A549 (cell line): ENCODE measurements around the gene CBFA2T3. TPM values are rescaled to one million over a fixed set of nuclear protein-coding genes. Genes with fewer than 3 reads are reported as not detected.

ENCODE experiments used
- ATAC-seq, 2 experiments: fragments of 200-7000 bp in 1 of 2; fragments of >200 bp in 1 of 2; cut with Nextera tagmentation in 1 of 2; cut with Tn5 transposase in 1 of 2; 3 replicates each; pipeline versions ENCODE4 v1.8.0 to v1.9.1; 2018 to 2020; ENCODE audit warnings: mild to moderate bottlenecking in 1 of 2, moderate library complexity in 1 of 2
- CTCF ChIA-PET: fragments of 300-600 bp; sonication (Branson Sonifier 250); formaldehyde crosslinking; extraction: SDS; loops from one replicate; lab custom pipeline; 2021; ENCODE audit warnings: antibody characterized with exemption, inconsistent platforms; lab: Yijun Ruan, JAX
- POLR2A ChIA-PET: fragments of 350-600 bp; formaldehyde crosslinking; extraction: SDS; loops from one replicate; lab custom pipeline; 2021; ENCODE audit warnings: antibody characterized with exemption, inconsistent platforms; lab: Yijun Ruan, JAX
- DNase-seq, 2 experiments: peaks; one replicate each; pipeline versions ENCODE4 v3.0.0 to v3.0.0-alpha.2; 2011 to 2016; ENCODE audit warnings: low read depth in 1 of 2, low spot score in 1 of 2
- FAIRE-seq: peaks from 2 replicates; lab custom pipeline; 2011; peaks lifted over from hg19 to GRCh38; lab: Jason Lieb, UNC
- H3K27ac ChIP-seq, 2 experiments: fragments of >200 bp; sonication (Bioruptor Twin); formaldehyde crosslinking; 3 replicates each; pipeline ENCODE4 v1.5.1; 2016 to 2017
- H3K4me1 ChIP-seq: fragments of >200 bp; sonication (Bioruptor Twin); formaldehyde crosslinking; 3 replicates; pipeline ENCODE4 v1.6.1; 2016
- H3K4me2 ChIP-seq: fragments of >200 bp; sonication (Bioruptor Twin); formaldehyde crosslinking; 3 replicates; pipeline ENCODE4 v1.6.1; 2016
- H3K4me3 ChIP-seq: fragments of >200 bp; sonication (Bioruptor Twin); formaldehyde crosslinking; 3 replicates; pipeline ENCODE4 v1.5.1; 2016
- H3K9me3 ChIP-seq: fragments of >200 bp; sonication (Bioruptor Twin); formaldehyde crosslinking; 3 replicates; pipeline ENCODE4 v1.6.1; 2016
- CBX2 ChIP-seq: fragments of 200-600 bp; sonication (generic); IDR thresholded peaks from 2 replicates; pipeline ENCODE4 v1.6.1; 2016; ENCODE audit warnings: low read depth, mild to moderate bottlenecking, borderline replicate concordance
- CBX8 ChIP-seq: fragments of 200-600 bp; sonication (generic); IDR thresholded peaks from 2 replicates; pipeline ENCODE4 v1.6.1; 2016
- CHD2 ChIP-seq: fragments of 150-350 bp; IDR thresholded peaks from 2 replicates; pipeline ENCODE4 v1.6.1; 2014; ENCODE audit warnings: low read length; ENCODE audit not compliant: partially characterized antibody
- CHD4 ChIP-seq: fragments of 200-600 bp; sonication (generic); IDR thresholded peaks from 2 replicates; pipeline ENCODE4 v1.6.1; 2016; ENCODE audit warnings: antibody characterized with exemption, mild to moderate bottlenecking, borderline replicate concordance
- EHF ChIP-seq: fragments of 250-450 bp; sonication (Bioruptor Pico); IDR thresholded peaks from 2 replicates; pipeline ENCODE4 v1.5.0; 2020; ENCODE audit warnings: mild to moderate bottlenecking
- FOSL2 ChIP-seq, 2 experiments: fragments of 450-650 bp in 1 of 2; fragments of >200 bp in 1 of 2; sonication (Bioruptor Twin) in 1 of 2; formaldehyde crosslinking; IDR thresholded peaks; 2 replicates each; pipeline versions ENCODE4 v1.5.0 to v1.6.1; 2016 to 2020; ENCODE audit warnings: mild to moderate bottlenecking in 1 of 2, moderate library complexity in 1 of 2
- HEYL ChIP-seq: fragments of 250-450 bp; sonication (Bioruptor Pico); IDR thresholded peaks from 2 replicates; pipeline ENCODE4 v1.8.0; 2021; ENCODE audit warnings: mild to moderate bottlenecking, moderate library complexity
- HOXB13 ChIP-seq: fragments of 250-450 bp; sonication (Bioruptor Pico); IDR thresholded peaks from 2 replicates; pipeline ENCODE4 v1.5.0; 2020; ENCODE audit warnings: low read depth, mild to moderate bottlenecking, moderate library complexity
- HOXB5 ChIP-seq: fragments of 250-450 bp; sonication (Bioruptor Pico); IDR thresholded peaks from 2 replicates; pipeline ENCODE4 v1.5.0; 2020; ENCODE audit warnings: mild to moderate bottlenecking, moderate library complexity
- JUN ChIP-seq, 2 experiments: fragments of >200 bp; sonication (Bioruptor Twin); formaldehyde crosslinking; IDR thresholded peaks; 2 replicates in 1 of 2; 3 replicates in 1 of 2; pipeline ENCODE4 v1.6.1; 2016 to 2017
- JUNB ChIP-seq: fragments of >200 bp; sonication (Bioruptor Twin); formaldehyde crosslinking; IDR thresholded peaks from 2 replicates; pipeline ENCODE4 v1.6.1; 2016
- MAFK ChIP-seq: fragments of 450-650 bp; IDR thresholded peaks from 2 replicates; pipeline ENCODE4 v1.6.1; 2014; ENCODE audit not compliant: partially characterized antibody
- NFE2L2 ChIP-seq: fragments of 150-350 bp; conservative IDR thresholded peaks from 2 replicates; pipeline ENCODE4 v1.6.1; 2014; ENCODE audit warnings: low read length
- NPAS2 ChIP-seq: fragments of 250-450 bp; sonication (Bioruptor Pico); IDR thresholded peaks from 2 replicates; pipeline ENCODE4 v1.8.0; 2022; ENCODE audit warnings: mild to moderate bottlenecking, moderate library complexity, borderline replicate concordance
- RAD21 ChIP-seq, 2 experiments: fragments of >200 bp in 1 of 2; sonication (Bioruptor Twin) in 1 of 2; formaldehyde crosslinking in 1 of 2; IDR thresholded peaks in 1 of 2; conservative IDR thresholded peaks in 1 of 2; 2 replicates in 1 of 2; 3 replicates in 1 of 2; pipeline ENCODE4 v1.6.1; 2012 to 2018; ENCODE audit warnings: inconsistent platforms in 1 of 2
- RCOR1 ChIP-seq: fragments of 150-350 bp; IDR thresholded peaks from 2 replicates; pipeline ENCODE4 v1.6.1; 2014; ENCODE audit warnings: antibody characterized with exemption, low read length, low read depth
- RNF2 ChIP-seq: fragments of 200-600 bp; sonication (generic); IDR thresholded peaks from 2 replicates; pipeline ENCODE4 v1.6.1; 2016; ENCODE audit warnings: low read depth, mild to moderate bottlenecking, antibody characterized with exemption, moderate library complexity, borderline replicate concordance
- SMC3 ChIP-seq: fragments of >200 bp; sonication (Bioruptor Twin); formaldehyde crosslinking; IDR thresholded peaks from 3 replicates; pipeline ENCODE4 v1.6.1; 2018; ENCODE audit warnings: inconsistent platforms
- SREBF2 ChIP-seq: fragments of 450-650 bp; IDR thresholded peaks from 2 replicates; pipeline ENCODE4 v1.6.1; 2014; ENCODE audit warnings: mild to moderate bottlenecking, moderate library complexity
- WGBS: methylation state at CpG from one replicate; pipeline ENCODE4 v1.1.6; 2017; ENCODE audit errors: missing lambda C conversion rate; 5-methylcytosine and 5-hydroxymethylcytosine counted together
- polyA plus RNA-seq, 4 experiments: library from polyadenylated mRNA; depleted of rRNA in 3 of 4; stranded (reverse); fragments of >200 nt; fragmentation: RNase III in 1 of 4; extraction: RNeasy Plus Mini Kit Qiagen cat#74134 plus additional on column Dnase treatment in 1 of 4; gene quantifications; 2 replicates in 3 of 4; 3 replicates in 1 of 4; pipeline ENCODE4 v1.2.3, GENCODE V29; 2011 to 2017
- TF ChIP-seq, protein P1 (sequence below): fragments of 250-450 bp; sonication (Bioruptor Pico); IDR thresholded peaks from 2 replicates; pipeline ENCODE4 v1.5.0; 2021; ENCODE audit warnings: mild to moderate bottlenecking, moderate library complexity, borderline replicate concordance
- TF ChIP-seq, protein P2 (sequence below): fragments of >200 bp; sonication (Bioruptor Twin); formaldehyde crosslinking; IDR thresholded peaks from 3 replicates; pipeline ENCODE4 v1.6.1; 2016
- TF ChIP-seq, protein P3 (sequence below): IDR thresholded peaks from 2 replicates; pipeline ENCODE4 v1.6.1; 2012
- TF ChIP-seq, protein P4 (sequence below): fragments of >200 bp; sonication (Bioruptor Twin); formaldehyde crosslinking; IDR thresholded peaks from 3 replicates; pipeline ENCODE4 v1.5.1; 2016

CBFA2T3 gene
- polyA plus RNA-seq, 2 of the 4 experiments (the other 2 are of a cell fraction) = 0.08 TPM; not detected in 1

DNA sequence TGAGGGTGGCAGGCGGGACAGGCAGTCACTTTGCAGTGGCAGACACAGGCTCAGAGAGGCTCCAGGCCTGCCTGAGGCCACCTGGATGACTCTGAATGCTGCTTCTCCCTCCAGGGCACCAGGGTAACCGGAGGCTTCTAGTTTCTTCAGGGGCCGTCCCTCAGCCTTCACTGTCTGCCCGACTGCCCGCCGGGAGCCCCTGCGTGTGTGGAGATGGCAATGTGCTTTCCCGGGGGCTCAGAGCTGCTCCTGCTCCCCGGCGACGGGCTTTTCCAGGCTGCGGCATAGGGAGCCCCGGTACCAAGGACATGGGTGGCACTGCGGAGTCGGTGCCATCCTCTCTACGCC, 51.5 kb downstream of the CBFA2T3 start (continued):
- TF ChIP-seq, protein P1, sequence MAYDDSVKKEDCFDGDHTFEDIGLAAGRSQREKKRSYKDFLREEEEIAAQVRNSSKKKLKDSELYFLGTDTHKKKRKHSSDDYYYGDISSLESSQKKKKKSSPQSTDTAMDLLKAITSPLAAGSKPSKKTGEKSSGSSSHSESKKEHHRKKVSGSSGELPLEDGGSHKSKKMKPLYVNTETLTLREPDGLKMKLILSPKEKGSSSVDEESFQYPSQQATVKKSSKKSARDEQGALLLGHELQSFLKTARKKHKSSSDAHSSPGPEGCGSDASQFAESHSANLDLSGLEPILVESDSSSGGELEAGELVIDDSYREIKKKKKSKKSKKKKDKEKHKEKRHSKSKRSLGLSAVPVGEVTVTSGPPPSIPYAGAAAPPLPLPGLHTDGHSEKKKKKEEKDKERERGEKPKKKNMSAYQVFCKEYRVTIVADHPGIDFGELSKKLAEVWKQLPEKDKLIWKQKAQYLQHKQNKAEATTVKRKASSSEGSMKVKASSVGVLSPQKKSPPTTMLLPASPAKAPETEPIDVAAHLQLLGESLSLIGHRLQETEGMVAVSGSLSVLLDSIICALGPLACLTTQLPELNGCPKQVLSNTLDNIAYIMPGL = no peak
- TF ChIP-seq, protein P2, sequence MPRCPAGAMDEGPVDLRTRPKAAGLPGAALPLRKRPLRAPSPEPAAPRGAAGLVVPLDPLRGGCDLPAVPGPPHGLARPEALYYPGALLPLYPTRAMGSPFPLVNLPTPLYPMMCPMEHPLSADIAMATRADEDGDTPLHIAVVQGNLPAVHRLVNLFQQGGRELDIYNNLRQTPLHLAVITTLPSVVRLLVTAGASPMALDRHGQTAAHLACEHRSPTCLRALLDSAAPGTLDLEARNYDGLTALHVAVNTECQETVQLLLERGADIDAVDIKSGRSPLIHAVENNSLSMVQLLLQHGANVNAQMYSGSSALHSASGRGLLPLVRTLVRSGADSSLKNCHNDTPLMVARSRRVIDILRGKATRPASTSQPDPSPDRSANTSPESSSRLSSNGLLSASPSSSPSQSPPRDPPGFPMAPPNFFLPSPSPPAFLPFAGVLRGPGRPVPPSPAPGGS = no peak
- no peak for TF ChIP-seq NFE2L2
- TF ChIP-seq, all 56 proteins: peak for 0

DNA sequence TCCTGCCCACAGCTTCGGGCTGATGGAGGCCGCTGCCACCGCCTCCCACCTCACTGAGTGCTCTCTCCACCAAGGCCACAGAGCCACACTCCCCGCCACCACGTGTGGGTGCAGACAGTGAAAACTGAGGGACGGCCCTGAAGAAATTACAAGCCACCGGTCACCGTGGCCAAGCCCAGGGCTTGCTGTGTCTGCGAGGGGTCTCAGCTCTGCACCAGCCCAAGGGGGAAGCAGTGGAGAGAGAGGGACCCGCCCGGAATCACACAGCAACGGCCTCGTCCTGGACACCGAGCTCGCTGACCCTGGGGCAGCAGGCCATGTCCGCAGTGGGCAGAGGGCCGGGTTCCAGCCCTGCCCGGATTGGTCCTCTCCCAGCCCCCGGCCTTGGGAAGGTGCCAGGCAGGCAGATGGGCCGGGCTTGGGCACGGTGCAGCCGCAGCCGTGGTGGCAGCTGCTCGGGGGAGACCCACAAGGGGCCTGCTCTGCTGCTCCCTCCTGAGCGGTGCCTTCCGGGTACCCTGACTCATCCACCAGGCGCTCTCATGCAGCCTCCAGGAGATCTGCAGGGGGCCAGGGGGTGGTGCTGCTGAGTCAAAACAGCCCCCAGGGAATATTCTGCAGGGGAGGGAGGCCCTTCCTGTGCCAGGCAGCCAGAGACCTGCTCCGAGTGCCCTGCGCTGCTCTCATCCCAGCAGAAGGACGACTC, 52.0 kb downstream of the CBFA2T3 start:
- H3K4me1 ChIP-seq = peaks cover 20% of the 10 kb centered on the region
- H3K27ac ChIP-seq = peak overlapping the region; percentile 54 to 86; a peak in 5 of 6 replicates
- peak overlapping the region; percentile 64 for H3K4me2 ChIP-seq
- POLR2A ChIA-PET = no interaction called here
- FAIRE-seq (no peak), ATAC-seq (peak; percentile 86 to 89), DNase-seq (peak; percentile 61 to 87)
- TF ChIP-seq, protein P3, sequence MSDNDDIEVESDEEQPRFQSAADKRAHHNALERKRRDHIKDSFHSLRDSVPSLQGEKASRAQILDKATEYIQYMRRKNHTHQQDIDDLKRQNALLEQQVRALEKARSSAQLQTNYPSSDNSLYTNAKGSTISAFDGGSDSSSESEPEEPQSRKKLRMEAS = peak; percentile 42
- TF ChIP-seq FOSL2 (IDR thresholded peaks at IDR 0.05) (no peak), FOSL2 (CRISPR knock-in tag; IDR thresholded peaks at IDR 0.05) (peak; percentile 66), CHD2 (no peak), SMC3 (peak; percentile 38; the same call in 1 of the 3 replicates), JUNB (no peak), JUN (IDR thresholded peaks at IDR 0.05) (no peak), RNF2 (no peak), RAD21 (conservative IDR thresholded peaks at IDR 0.05 in 1 of 2, IDR thresholded peaks at IDR 0.05 in 1 of 2) (peak; percentile 27 to 33; a peak in 3 of 5 replicates)
- TF ChIP-seq, protein P4, sequence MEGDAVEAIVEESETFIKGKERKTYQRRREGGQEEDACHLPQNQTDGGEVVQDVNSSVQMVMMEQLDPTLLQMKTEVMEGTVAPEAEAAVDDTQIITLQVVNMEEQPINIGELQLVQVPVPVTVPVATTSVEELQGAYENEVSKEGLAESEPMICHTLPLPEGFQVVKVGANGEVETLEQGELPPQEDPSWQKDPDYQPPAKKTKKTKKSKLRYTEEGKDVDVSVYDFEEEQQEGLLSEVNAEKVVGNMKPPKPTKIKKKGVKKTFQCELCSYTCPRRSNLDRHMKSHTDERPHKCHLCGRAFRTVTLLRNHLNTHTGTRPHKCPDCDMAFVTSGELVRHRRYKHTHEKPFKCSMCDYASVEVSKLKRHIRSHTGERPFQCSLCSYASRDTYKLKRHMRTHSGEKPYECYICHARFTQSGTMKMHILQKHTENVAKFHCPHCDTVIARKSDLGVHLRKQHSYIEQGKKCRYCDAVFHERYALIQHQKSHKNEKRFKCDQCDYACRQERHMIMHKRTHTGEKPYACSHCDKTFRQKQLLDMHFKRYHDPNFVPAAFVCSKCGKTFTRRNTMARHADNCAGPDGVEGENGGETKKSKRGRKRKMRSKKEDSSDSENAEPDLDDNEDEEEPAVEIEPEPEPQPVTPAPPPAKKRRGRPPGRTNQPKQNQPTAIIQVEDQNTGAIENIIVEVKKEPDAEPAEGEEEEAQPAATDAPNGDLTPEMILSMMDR = peak; percentile 27; the same call in 2 of the 3 replicates
- H3K4me3 ChIP-seq = no peak overlapping the region
- 65% methylated on average over 18 of the region's 30 CpGs for WGBS
- no peaks in the 10 kb centered on the region for H3K9me3 ChIP-seq
- CTCF ChIA-PET = interaction anchor here (0.7 to 1.3 kb wide), 4 partner anchors 20 to 80 kb away, joined by 3 read pairs; no protein-coding TSS in a partner anchor

DNA sequence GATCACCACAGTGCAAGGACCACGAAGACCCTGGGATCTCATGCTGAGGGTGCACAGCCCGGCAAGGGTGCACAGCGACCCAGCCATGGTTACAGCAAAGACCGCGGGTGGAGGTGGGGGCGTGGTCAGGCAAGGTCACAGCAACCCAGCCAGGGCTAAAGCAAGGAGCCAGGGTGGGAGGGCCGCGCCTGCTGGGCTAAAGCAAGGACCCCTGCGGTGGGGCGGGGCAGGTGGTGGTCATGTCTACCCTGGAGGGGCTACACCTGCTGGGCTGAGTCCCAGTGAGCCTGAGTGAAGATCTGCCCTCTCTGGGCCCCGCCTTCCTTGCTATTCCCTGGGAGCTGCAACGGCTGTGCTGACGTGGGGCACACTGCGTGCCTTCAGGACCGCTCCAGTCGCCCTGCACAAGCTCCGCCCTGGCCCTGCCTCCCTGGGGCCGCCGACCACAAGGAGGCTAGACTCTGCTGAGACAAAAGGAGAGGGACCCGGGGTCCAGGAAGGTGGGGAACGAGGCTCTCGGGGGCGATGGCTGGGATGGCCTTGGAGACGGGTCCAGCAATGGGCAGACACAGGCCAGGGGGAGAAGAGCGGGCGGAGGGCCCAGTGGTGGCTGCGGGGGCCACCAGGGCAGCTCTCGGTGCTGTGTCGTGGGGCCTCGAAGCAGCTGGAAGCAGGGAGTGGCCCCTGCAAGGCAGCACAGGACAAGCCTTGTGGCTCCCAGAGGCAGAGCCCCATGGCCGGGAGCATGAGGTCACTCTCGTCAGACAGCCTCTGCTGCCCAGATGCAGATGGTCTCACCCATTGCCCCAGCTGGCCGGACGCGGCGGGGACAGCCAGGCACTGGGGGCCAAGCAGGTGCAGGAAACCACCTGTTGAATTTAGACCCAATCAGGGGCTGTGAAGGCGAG, 52.8 kb downstream of the CBFA2T3 start:
- CTCF ChIA-PET = interaction anchor here (0.7 to 1.3 kb wide), 6 partner anchors 11 to 81 kb away, joined by 3 read pairs; no protein-coding TSS in a partner anchor
- FAIRE-seq (no peak), DNase-seq (no peak)

More for the DNA sequence above, 52.8 kb downstream of the CBFA2T3 start:
- H3K27ac ChIP-seq = peak overlapping the region; percentile 54 to 86; a peak in 5 of 6 replicates
- POLR2A ChIA-PET = no interaction called here
- H3K9me3 ChIP-seq = no peaks in the 10 kb centered on the region
- peak in 1 of 2 experiments; percentile 5; a peak in 2 of 6 replicates for ATAC-seq
- no peak overlapping the region for H3K4me3 ChIP-seq
- H3K4me2 ChIP-seq = no peak overlapping the region
- TF ChIP-seq CBX2 (no peak), NPAS2 (CRISPR knock-in tag) (no peak), HEYL (CRISPR knock-in tag) (no peak), RCOR1 (no peak), MAFK (no peak), EHF (CRISPR knock-in tag) (no peak), SREBF2 (no peak), HOXB5 (CRISPR knock-in tag) (no peak), CBX8 (no peak), JUNB (no peak), CHD4 (no peak), HOXB13 (CRISPR knock-in tag) (no peak)
- TF ChIP-seq, protein P2 = no peak
- WGBS = 81% methylated on average over 37 of the region's 37 CpGs
- H3K4me1 ChIP-seq = peaks cover 20% of the 10 kb centered on the region
